H9 (cell line): ENCODE results near the gene TTC7B. TPM values are rescaled to one million over a fixed set of nuclear protein-coding genes. Genes with fewer than 3 reads are reported as not detected.

Source experiments
- DNase-seq: peaks from one replicate; pipeline ENCODE4 v3.0.0-alpha.2; 2017
- H2AFZ ChIP-seq: one replicate; pipeline ENCODE4 v1.6.1; 2013; ENCODE audit warnings: mild to moderate bottlenecking, low read length, control low read depth, moderate library complexity
- H2AK5ac ChIP-seq: 2 replicates; pipeline ENCODE4 v1.6.1; 2013; ENCODE audit warnings: low read length, control low read depth, mixed read lengths; ENCODE audit not compliant: insufficient read length
- H2BK120ac ChIP-seq: one replicate; pipeline ENCODE4 v1.6.1; 2013; ENCODE audit warnings: low read depth, mild to moderate bottlenecking, low read length, control low read depth, inconsistent platforms; ENCODE audit not compliant: poor library complexity, severe bottlenecking
- H2BK12ac ChIP-seq: 2 replicates; pipeline ENCODE4 v1.6.1; 2013; ENCODE audit warnings: low read length, control low read depth, mixed read lengths, low read depth; ENCODE audit not compliant: insufficient read length
- H2BK15ac ChIP-seq: 2 replicates; pipeline ENCODE4 v1.6.1; 2013; ENCODE audit warnings: low read depth, low read length, control low read depth
- H2BK20ac ChIP-seq: one replicate; pipeline ENCODE4 v1.6.1; 2013; ENCODE audit warnings: low read depth, mild to moderate bottlenecking, low read length, control low read depth, inconsistent platforms; ENCODE audit not compliant: poor library complexity, severe bottlenecking
- H2BK5ac ChIP-seq: 2 replicates; pipeline ENCODE4 v1.6.1; 2013; ENCODE audit warnings: low read length, control low read depth, mixed read lengths; ENCODE audit not compliant: insufficient read length
- H3K14ac ChIP-seq: 2 replicates; pipeline ENCODE4 v1.6.1; 2013; ENCODE audit warnings: low read length, control low read depth; ENCODE audit not compliant: insufficient read depth
- H3K18ac ChIP-seq: 2 replicates; pipeline ENCODE4 v1.6.1; 2013; ENCODE audit warnings: low read depth, mild to moderate bottlenecking, mixed read lengths, low read length, control low read depth; ENCODE audit not compliant: insufficient read length
- H3K23ac ChIP-seq: 2 replicates; pipeline ENCODE4 v1.6.1; 2013; ENCODE audit warnings: low read length, control low read depth, mixed read lengths, low read depth; ENCODE audit not compliant: insufficient read length
- H3K23me2 ChIP-seq: 2 replicates; pipeline ENCODE4 v1.6.1; 2013; ENCODE audit warnings: low read depth, mild to moderate bottlenecking, mixed read lengths, low read length, control low read depth; ENCODE audit not compliant: insufficient read length, poor library complexity, severe bottlenecking
- H3K27ac ChIP-seq: 2 replicates; pipeline ENCODE4 v1.5.1; 2013; ENCODE audit warnings: low read length, control low read depth, mixed read lengths, low read depth; ENCODE audit not compliant: insufficient read length
- H3K27me3 ChIP-seq: 2 replicates; pipeline ENCODE4 v1.6.1; 2013; ENCODE audit warnings: low read length, control low read depth, inconsistent platforms; ENCODE audit not compliant: insufficient read depth
- H3K4ac ChIP-seq: 2 replicates; pipeline ENCODE4 v1.6.1; 2013; ENCODE audit warnings: low read depth, mild to moderate bottlenecking, control low read depth, inconsistent platforms, low read length, moderate library complexity
- H3K4me1 ChIP-seq: 2 replicates; pipeline ENCODE4 v1.6.1; 2013; ENCODE audit warnings: low read length, control low read depth, inconsistent platforms; ENCODE audit not compliant: insufficient read depth
- H3K4me2 ChIP-seq: 2 replicates; pipeline ENCODE4 v1.6.1; 2013; ENCODE audit warnings: low read length, control low read depth, mixed read lengths; ENCODE audit not compliant: insufficient read length, insufficient read depth
- H3K56ac ChIP-seq: 2 replicates; pipeline ENCODE4 v1.6.1; 2013; ENCODE audit warnings: low read depth, mild to moderate bottlenecking, mixed read lengths, low read length, control low read depth; ENCODE audit not compliant: insufficient read length
- H3K79me1 ChIP-seq: 2 replicates; pipeline ENCODE4 v1.6.1; 2013; ENCODE audit warnings: low read depth, mild to moderate bottlenecking, moderate library complexity, low read length, control low read depth, inconsistent platforms; ENCODE audit not compliant: insufficient read depth, poor library complexity, severe bottlenecking
- H3K79me2 ChIP-seq: 2 replicates; pipeline ENCODE4 v1.6.1; 2013; ENCODE audit warnings: low read length, control low read depth, inconsistent platforms; ENCODE audit not compliant: insufficient read depth
- H3K9ac ChIP-seq: 2 replicates; pipeline ENCODE4 v1.6.1; 2013; ENCODE audit warnings: low read length, control low read depth, mixed read lengths; ENCODE audit not compliant: insufficient read length; ENCODE audit errors: extremely low read depth
- H3K9me3 ChIP-seq: one replicate; pipeline ENCODE4 v1.6.1; 2013; ENCODE audit warnings: low read depth, low read length, inconsistent platforms; ENCODE audit not compliant: control insufficient read depth
- H3T11ph ChIP-seq: one replicate; pipeline ENCODE4 v1.6.1; 2013; ENCODE audit warnings: mild to moderate bottlenecking, low read length, control low read depth, inconsistent platforms
- H4K20me1 ChIP-seq: one replicate; pipeline ENCODE4 v1.6.1; 2013; ENCODE audit not compliant: control insufficient read depth, insufficient read length, insufficient read depth
- H4K5ac ChIP-seq: 2 replicates; pipeline ENCODE4 v1.6.1; 2013; ENCODE audit warnings: low read depth, mild to moderate bottlenecking, mixed read lengths, low read length, control low read depth; ENCODE audit not compliant: insufficient read length
- H4K8ac ChIP-seq: replicated peaks from 2 replicates; pipeline ENCODE4 v1.6.1; 2013; ENCODE audit warnings: low read length, control low read depth, mixed read lengths, low read depth; ENCODE audit not compliant: insufficient read length
- H4K91ac ChIP-seq: 2 replicates; pipeline ENCODE4 v1.6.1; 2013; ENCODE audit warnings: low read depth, mild to moderate bottlenecking, moderate library complexity, mixed read lengths, low read length, control low read depth; ENCODE audit not compliant: insufficient read length
- H3K27ac Mint-ChIP-seq, 3 experiments: 2 replicates in 2 of 3; 3 replicates in 1 of 3; pipeline ENCODE4 v1.8.0; 2020 to 2021; ENCODE audit warnings: mixed read lengths in 3 of 3, mild to moderate bottlenecking in 1 of 3, moderate library complexity in 1 of 3
- H3K27me3 Mint-ChIP-seq: 2 replicates; pipeline ENCODE4 v1.8.0; 2021; ENCODE audit warnings: low read depth, mild to moderate bottlenecking, moderate library complexity, mixed read lengths
- H3K36me3 Mint-ChIP-seq, 3 experiments: 2 replicates in 2 of 3; 3 replicates in 1 of 3; pipeline ENCODE4 v1.8.0; 2020 to 2021; ENCODE audit warnings: low read depth in 3 of 3, mixed read lengths in 3 of 3; ENCODE audit not compliant: insufficient read depth in 1 of 3
- H3K4me1 Mint-ChIP-seq, 2 experiments: 2 replicates each; pipeline ENCODE4 v1.8.0; 2020; ENCODE audit warnings: mixed read lengths in 2 of 2
- H3K4me3 Mint-ChIP-seq, 2 experiments: 2 replicates in 1 of 2; 3 replicates in 1 of 2; pipeline ENCODE4 v1.8.0; 2020 to 2021; ENCODE audit warnings: mild to moderate bottlenecking in 2 of 2, mixed read lengths in 2 of 2, moderate library complexity in 1 of 2
- H3K9me3 Mint-ChIP-seq, 2 experiments: 2 replicates in 1 of 2; 3 replicates in 1 of 2; pipeline ENCODE4 v1.8.0; 2020; ENCODE audit warnings: mild to moderate bottlenecking in 2 of 2, mixed read lengths in 2 of 2, moderate library complexity in 1 of 2
- WGBS: extraction: QIAGEN DNeasy Blood & Tissue Kit; methylation state at CpG from one replicate; pipeline ENCODE4 v1.1.7; 2013; ENCODE audit warnings: missing lambda C conversion rate, low lambda C conversion rate, mixed read lengths; ENCODE audit not compliant: insufficient read length; ENCODE audit errors: extremely low coverage; 5-methylcytosine and 5-hydroxymethylcytosine counted together
- total RNA-seq: library from RNA; stranded (reverse); gene quantifications from 2 replicates; pipeline ENCODE4 v1.2.1, GENCODE V29; 2021
- TF ChIP-seq, protein P1 (sequence below): fragments of 200-600 bp; sonication (generic); conservative IDR thresholded peaks from 3 replicates; pipeline ENCODE4 v1.8.0; 2021; ENCODE audit warnings: antibody characterized with exemption, mild to moderate bottlenecking

The TTC7B gene
- total RNA-seq, 1 experiment from 2014 or later = 33.7 TPM

DNA sequence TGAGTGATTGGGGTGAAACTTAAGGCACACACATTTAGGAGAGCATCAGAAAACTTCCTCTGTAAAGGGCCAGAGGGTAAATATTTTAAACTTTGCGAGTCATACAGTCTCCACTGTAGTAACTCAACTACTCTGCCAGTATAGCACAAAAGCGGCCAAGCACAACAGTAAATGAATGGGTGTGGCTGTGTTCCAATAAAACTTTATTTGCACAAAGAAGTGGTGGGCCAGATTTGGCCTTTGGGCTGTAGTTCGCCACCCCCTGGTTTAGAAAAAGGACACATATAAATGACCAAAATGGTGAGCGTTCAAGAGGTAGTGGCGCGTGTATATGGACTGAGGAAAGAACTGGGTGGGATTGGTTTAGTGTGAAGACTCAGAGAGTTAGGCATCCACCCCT is 309.5 kb downstream of the TTC7B start:
- no peak overlapping the region for H3K4me2 ChIP-seq
- Mint-ChIP-seq H3K4me1 (peaks cover 44 to 46% of the 10 kb centered on the region in 2 experiments), H3K4me3 (no peak overlapping the region), H3K27ac (no peak overlapping the region), H3K36me3 (no peaks in the 10 kb centered on the region), H3K9me3 (no peaks in the 10 kb centered on the region; a peak in 2 of 5 replicates), H3K27me3 (peaks cover 3% of the 10 kb centered on the region; the same call in 1 of the 2 replicates)
- no peak overlapping the region for H2BK12ac ChIP-seq
- no peaks in the 10 kb centered on the region for H3K79me1 ChIP-seq
- no peak overlapping the region for H2AFZ ChIP-seq
- H2BK20ac ChIP-seq = no peak overlapping the region
- H3K27me3 ChIP-seq = no peaks in the 10 kb centered on the region
- no peak overlapping the region for H3K4ac ChIP-seq
- H3K79me2 ChIP-seq = no peaks in the 10 kb centered on the region
- no peak overlapping the region for H3K9ac ChIP-seq
- no peak overlapping the region for H3K18ac ChIP-seq
- H2BK15ac ChIP-seq = no peak overlapping the region
- no peak overlapping the region for H3T11ph ChIP-seq
- H3K56ac ChIP-seq = no peak overlapping the region
- TF ChIP-seq, protein P1, sequence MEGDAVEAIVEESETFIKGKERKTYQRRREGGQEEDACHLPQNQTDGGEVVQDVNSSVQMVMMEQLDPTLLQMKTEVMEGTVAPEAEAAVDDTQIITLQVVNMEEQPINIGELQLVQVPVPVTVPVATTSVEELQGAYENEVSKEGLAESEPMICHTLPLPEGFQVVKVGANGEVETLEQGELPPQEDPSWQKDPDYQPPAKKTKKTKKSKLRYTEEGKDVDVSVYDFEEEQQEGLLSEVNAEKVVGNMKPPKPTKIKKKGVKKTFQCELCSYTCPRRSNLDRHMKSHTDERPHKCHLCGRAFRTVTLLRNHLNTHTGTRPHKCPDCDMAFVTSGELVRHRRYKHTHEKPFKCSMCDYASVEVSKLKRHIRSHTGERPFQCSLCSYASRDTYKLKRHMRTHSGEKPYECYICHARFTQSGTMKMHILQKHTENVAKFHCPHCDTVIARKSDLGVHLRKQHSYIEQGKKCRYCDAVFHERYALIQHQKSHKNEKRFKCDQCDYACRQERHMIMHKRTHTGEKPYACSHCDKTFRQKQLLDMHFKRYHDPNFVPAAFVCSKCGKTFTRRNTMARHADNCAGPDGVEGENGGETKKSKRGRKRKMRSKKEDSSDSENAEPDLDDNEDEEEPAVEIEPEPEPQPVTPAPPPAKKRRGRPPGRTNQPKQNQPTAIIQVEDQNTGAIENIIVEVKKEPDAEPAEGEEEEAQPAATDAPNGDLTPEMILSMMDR = no peak
- peaks cover 8% of the 10 kb centered on the region; the same call in 1 of the 2 replicates for H3K4me1 ChIP-seq
- H4K8ac ChIP-seq = no peak overlapping the region
- H4K5ac ChIP-seq = no peak overlapping the region
- no peak for DNase-seq
- no peaks in the 10 kb centered on the region for H3K23me2 ChIP-seq
- H4K20me1 ChIP-seq = no peaks in the 10 kb centered on the region
- H3K27ac ChIP-seq = no peak overlapping the region
- no peak overlapping the region for H4K91ac ChIP-seq
- no peak overlapping the region for H3K14ac ChIP-seq
- no peak overlapping the region for H2BK5ac ChIP-seq
- no CpG with 5 or more reads among the region's 6 CpGs for WGBS
- no peak overlapping the region for H2AK5ac ChIP-seq
- no peak overlapping the region for H2BK120ac ChIP-seq
- no peaks in the 10 kb centered on the region for H3K9me3 ChIP-seq
- no peak overlapping the region for H3K23ac ChIP-seq
